Karpas-422 (cell line): ENCODE measurements around the gene TRAK1. TPM values are rescaled to one million over a fixed set of nuclear protein-coding genes. Genes with fewer than 3 reads are reported as not detected.

Experiments
- DNase-seq: peaks from one replicate; pipeline ENCODE4 v3.0.0-alpha.2; 2015
- H2AFZ ChIP-seq: fragments of 200-600 bp; sonication (generic); 2 replicates; pipeline ENCODE4 v1.6.1; 2014; ENCODE audit warnings: antibody characterized with exemption, low read length, mixed read lengths
- H3K27ac ChIP-seq: fragments of 200-600 bp; sonication (generic); 2 replicates; pipeline ENCODE4 v1.5.1; 2014; ENCODE audit warnings: mild to moderate bottlenecking, low read length, moderate library complexity
- H3K27me3 ChIP-seq: fragments of 200-600 bp; sonication (generic); 2 replicates; pipeline ENCODE4 v1.6.1; 2014; ENCODE audit warnings: low read length, mixed read lengths
- H3K36me3 ChIP-seq: fragments of 200-600 bp; sonication (generic); 2 replicates; pipeline ENCODE4 v1.6.1; 2014; ENCODE audit warnings: low read length, mixed read lengths; ENCODE audit not compliant: insufficient read depth
- H3K4me1 ChIP-seq: fragments of 200-600 bp; sonication (generic); 2 replicates; pipeline ENCODE4 v1.6.1; 2014; ENCODE audit warnings: mild to moderate bottlenecking, low read length, mixed read lengths
- H3K4me2 ChIP-seq: fragments of 200-600 bp; sonication (generic); 2 replicates; pipeline ENCODE4 v1.6.1; 2014; ENCODE audit warnings: low read length, low read depth, mild to moderate bottlenecking; ENCODE audit not compliant: poor library complexity, severe bottlenecking
- H3K4me3 ChIP-seq: fragments of 200-600 bp; sonication (generic); 2 replicates; pipeline ENCODE4 v1.5.1; 2014; ENCODE audit warnings: mild to moderate bottlenecking, antibody characterized with exemption, low read length, mixed read lengths
- H3K79me2 ChIP-seq: fragments of 200-600 bp; sonication (generic); 2 replicates; pipeline ENCODE4 v1.6.1; 2014; ENCODE audit warnings: mild to moderate bottlenecking, low read length, mixed read lengths
- H3K9ac ChIP-seq: fragments of 200-600 bp; sonication (generic); 2 replicates; pipeline ENCODE4 v1.6.0; 2014; ENCODE audit warnings: low read length
- H3K9me2 ChIP-seq: fragments of 200-600 bp; sonication (generic), shearing (Covaris generic); replicated peaks from 2 replicates; pipeline ENCODE4 v1.6.0; 2014; ENCODE audit warnings: mild to moderate bottlenecking, low read length, moderate library complexity; ENCODE audit not compliant: insufficient read depth
- H3K9me3 ChIP-seq: fragments of 300-700, 200-600 bp; sonication (generic); 2 replicates; pipeline ENCODE4 v1.6.1; 2014; ENCODE audit warnings: low read length, mixed read lengths
- H4K20me1 ChIP-seq: fragments of 200-600 bp; sonication (generic); 2 replicates; pipeline ENCODE4 v1.6.1; 2014; ENCODE audit warnings: mild to moderate bottlenecking, antibody characterized with exemption, low read length, low read depth; ENCODE audit not compliant: insufficient read depth
- total RNA-seq: library from RNA; depleted of rRNA; stranded (reverse); fragments of >200 nt; shearing (Covaris generic); gene quantifications from 2 replicates; pipeline ENCODE4 v1.2.3, GENCODE V29; 2014; ENCODE audit warnings: low replicate concordance

Gene TRAK1
- total RNA-seq, 1 experiment from 2014 or later, result 72.8 TPM

- Histone ChIP-seq H3K4me1 (no peaks in the 10 kb centered on the region), H3K4me3 (no peak overlapping the region), H3K4me2 (no peak overlapping the region), H3K9me3 (no peaks in the 10 kb centered on the region), H3K36me3 (no peaks in the 10 kb centered on the region), H3K27ac (no peak overlapping the region), H3K27me3 (no peaks in the 10 kb centered on the region), H2AFZ (no peak overlapping the region), H3K79me2 (no peaks in the 10 kb centered on the region), H3K9me2 (no peaks in the 10 kb centered on the region), H4K20me1 (no peaks in the 10 kb centered on the region), H3K9ac (no peak overlapping the region)
- no peak for DNase-seq
Observed at GRCh38 chr3:42257007-42257406, 165.8 kb downstream of the TRAK1 start.

- no peak for DNase-seq
- Histone ChIP-seq H3K4me3 (no peak overlapping the region), H4K20me1 (no peaks in the 10 kb centered on the region), H3K27ac (no peak overlapping the region), H3K9ac (no peak overlapping the region), H3K36me3 (no peaks in the 10 kb centered on the region), H3K9me2 (no peaks in the 10 kb centered on the region), H2AFZ (no peak overlapping the region), H3K4me2 (no peak overlapping the region), H3K27me3 (no peaks in the 10 kb centered on the region), H3K4me1 (no peaks in the 10 kb centered on the region), H3K79me2 (no peaks in the 10 kb centered on the region), H3K9me3 (no peaks in the 10 kb centered on the region)
Observed at GRCh38 chr3:42262525-42262924, 171.4 kb downstream of the TRAK1 start.

GRCh38 chr3:42263354-42264346 is 172.5 kb downstream of the TRAK1 start:
- DNase-seq, result no peak
- H3K36me3 ChIP-seq, result no peaks in the 10 kb centered on the region
- H3K9me2 ChIP-seq, result no peaks in the 10 kb centered on the region
- H3K27me3 ChIP-seq, result no peaks in the 10 kb centered on the region
- H3K4me2 ChIP-seq, result no peak overlapping the region
- no peaks in the 10 kb centered on the region for H3K9me3 ChIP-seq
- H3K79me2 ChIP-seq, result no peaks in the 10 kb centered on the region
- H3K4me3 ChIP-seq, result no peak overlapping the region
- H3K9ac ChIP-seq, result no peak overlapping the region
- no peaks in the 10 kb centered on the region for H3K4me1 ChIP-seq
- no peaks in the 10 kb centered on the region for H4K20me1 ChIP-seq
- no peak overlapping the region for H2AFZ ChIP-seq
- H3K27ac ChIP-seq, result no peak overlapping the region

GRCh38 chr3:42264399-42265058 is 173.4 kb downstream of the TRAK1 start:
- no peak overlapping the region for H2AFZ ChIP-seq
- H3K4me1 ChIP-seq, result no peaks in the 10 kb centered on the region
- H3K36me3 ChIP-seq, result no peaks in the 10 kb centered on the region
- no peak overlapping the region for H3K4me3 ChIP-seq
- H3K27me3 ChIP-seq, result no peaks in the 10 kb centered on the region
- no peak overlapping the region for H3K9ac ChIP-seq
- H3K27ac ChIP-seq, result no peak overlapping the region
- H3K4me2 ChIP-seq, result no peak overlapping the region
- H3K9me3 ChIP-seq, result no peaks in the 10 kb centered on the region
- no peak for DNase-seq
- no peaks in the 10 kb centered on the region for H3K79me2 ChIP-seq
- H3K9me2 ChIP-seq, result no peaks in the 10 kb centered on the region
- H4K20me1 ChIP-seq, result no peaks in the 10 kb centered on the region

- no peak overlapping the region for H2AFZ ChIP-seq
- no peak overlapping the region for H3K27ac ChIP-seq
- no peaks in the 10 kb centered on the region for H3K4me1 ChIP-seq
- no peaks in the 10 kb centered on the region for H3K36me3 ChIP-seq
- DNase-seq, result no peak
- no peak overlapping the region for H3K4me2 ChIP-seq
- no peaks in the 10 kb centered on the region for H3K79me2 ChIP-seq
- no peaks in the 10 kb centered on the region for H4K20me1 ChIP-seq
- H3K9ac ChIP-seq, result no peak overlapping the region
- H3K4me3 ChIP-seq, result no peak overlapping the region
- no peaks in the 10 kb centered on the region for H3K27me3 ChIP-seq
- H3K9me2 ChIP-seq, result no peaks in the 10 kb centered on the region
- no peaks in the 10 kb centered on the region for H3K9me3 ChIP-seq
Observed at GRCh38 chr3:42265059-42265991, 174.2 kb downstream of the TRAK1 start.

GRCh38 chr3:42266085-42266484 is 174.9 kb downstream of the TRAK1 start, which contains the start of gene CCK:
TSS of gene CCK (minus strand) at chr3:42266185. CDS start at chr3:42263630, 2,555 bp downstream.
- no peak within 1 kb of the TSS for H2AFZ ChIP-seq
- no peaks in the 10 kb centered on the region for H3K4me1 ChIP-seq
- no peaks in the 10 kb centered on the region for H3K9me2 ChIP-seq
- no peaks in the 10 kb centered on the region for H3K79me2 ChIP-seq
- H3K4me3 ChIP-seq, result no peak within 1 kb of the TSS
- no peak for DNase-seq
- no peaks in the 10 kb centered on the region for H3K27me3 ChIP-seq
- H3K9ac ChIP-seq, result no peak within 1 kb of the TSS
- H3K9me3 ChIP-seq, result no peaks in the 10 kb centered on the region
- H4K20me1 ChIP-seq, result no peaks in the 10 kb centered on the region
- H3K27ac ChIP-seq, result no peak within 1 kb of the TSS
- no peak within 1 kb of the TSS for H3K4me2 ChIP-seq
- no peaks in the 10 kb centered on the region for H3K36me3 ChIP-seq

GRCh38 chr3:42267878-42268277 is 176.7 kb downstream of the TRAK1 start:
- Histone ChIP-seq H3K27ac (no peak overlapping the region), H3K4me2 (no peak overlapping the region), H3K36me3 (no peaks in the 10 kb centered on the region), H4K20me1 (no peaks in the 10 kb centered on the region), H3K27me3 (no peaks in the 10 kb centered on the region), H2AFZ (no peak overlapping the region), H3K9me3 (no peaks in the 10 kb centered on the region), H3K9me2 (no peaks in the 10 kb centered on the region), H3K79me2 (no peaks in the 10 kb centered on the region), H3K4me1 (no peaks in the 10 kb centered on the region), H3K9ac (no peak overlapping the region), H3K4me3 (no peak overlapping the region)
- DNase-seq, result no peak
